ENCODE results near the gene SHROOM3. TPM values are rescaled to one million over a fixed set of nuclear protein-coding genes. Genes with fewer than 3 reads are reported as not detected.

SHROOM3 gene
- total RNA-seq, 2 donors from 2014 or later, result 142 to 160 TPM

GRCh38 chr4:76754439-76754838 is 319.4 kb downstream of the SHROOM3 start:
- Histone ChIP-seq H3K27ac (no peak overlapping the region), H3K9me3 (no peaks in the 10 kb centered on the region), H3K4me1 (no peaks in the 10 kb centered on the region), H3K27me3 (no peaks in the 10 kb centered on the region), H3K9ac (ENCODE audit: low read depth in 2 of 2, low read length in 2 of 2) (no peak overlapping the region), H3K36me3 (no peaks in the 10 kb centered on the region), H3K4me3 (no peak overlapping the region)
- TF ChIP-seq, protein P1, sequence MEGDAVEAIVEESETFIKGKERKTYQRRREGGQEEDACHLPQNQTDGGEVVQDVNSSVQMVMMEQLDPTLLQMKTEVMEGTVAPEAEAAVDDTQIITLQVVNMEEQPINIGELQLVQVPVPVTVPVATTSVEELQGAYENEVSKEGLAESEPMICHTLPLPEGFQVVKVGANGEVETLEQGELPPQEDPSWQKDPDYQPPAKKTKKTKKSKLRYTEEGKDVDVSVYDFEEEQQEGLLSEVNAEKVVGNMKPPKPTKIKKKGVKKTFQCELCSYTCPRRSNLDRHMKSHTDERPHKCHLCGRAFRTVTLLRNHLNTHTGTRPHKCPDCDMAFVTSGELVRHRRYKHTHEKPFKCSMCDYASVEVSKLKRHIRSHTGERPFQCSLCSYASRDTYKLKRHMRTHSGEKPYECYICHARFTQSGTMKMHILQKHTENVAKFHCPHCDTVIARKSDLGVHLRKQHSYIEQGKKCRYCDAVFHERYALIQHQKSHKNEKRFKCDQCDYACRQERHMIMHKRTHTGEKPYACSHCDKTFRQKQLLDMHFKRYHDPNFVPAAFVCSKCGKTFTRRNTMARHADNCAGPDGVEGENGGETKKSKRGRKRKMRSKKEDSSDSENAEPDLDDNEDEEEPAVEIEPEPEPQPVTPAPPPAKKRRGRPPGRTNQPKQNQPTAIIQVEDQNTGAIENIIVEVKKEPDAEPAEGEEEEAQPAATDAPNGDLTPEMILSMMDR (IDR thresholded peaks at IDR 0.05), result no peak
- intact Hi-C loops (cut with DNase I), result no loop called here
- no peak for DNase-seq

GRCh38 chr4:76755756-76756155 is 320.7 kb downstream of the SHROOM3 start:
- Histone ChIP-seq H3K27me3 (no peaks in the 10 kb centered on the region), H3K4me3 (no peak overlapping the region), H3K27ac (no peak overlapping the region), H3K9me3 (no peaks in the 10 kb centered on the region), H3K4me1 (no peaks in the 10 kb centered on the region), H3K9ac (ENCODE audit: low read depth in 2 of 2, low read length in 2 of 2) (no peak overlapping the region), H3K36me3 (no peaks in the 10 kb centered on the region)
- TF ChIP-seq, protein P1 (IDR thresholded peaks at IDR 0.05), result no peak
- intact Hi-C loops (cut with DNase I), result no loop called here
- no peak for DNase-seq

- no peaks in the 10 kb centered on the region for H3K27me3 ChIP-seq
- H3K9me3 ChIP-seq, result no peaks in the 10 kb centered on the region
- H3K27ac ChIP-seq, result no peak overlapping the region
- H3K4me3 ChIP-seq, result no peak overlapping the region
- H3K9ac ChIP-seq (ENCODE audit: low read depth in 2 of 2, low read length in 2 of 2), result no peak overlapping the region
- no peaks in the 10 kb centered on the region for H3K4me1 ChIP-seq
- no peak for DNase-seq
- H3K36me3 ChIP-seq, result no peaks in the 10 kb centered on the region
- TF ChIP-seq, protein P1 (IDR thresholded peaks at IDR 0.05), result no peak
- intact Hi-C loops (cut with DNase I), result no loop called here
Observed at GRCh38 chr4:76756416-76756815, 321.4 kb downstream of the SHROOM3 start.

- H3K4me3 ChIP-seq, result no peak overlapping the region
- intact Hi-C loops (cut with DNase I), result no loop called here
- H3K9ac ChIP-seq (ENCODE audit: low read depth in 2 of 2, low read length in 2 of 2), result no peak overlapping the region
- H3K27ac ChIP-seq, result no peak overlapping the region
- H3K27me3 ChIP-seq, result no peaks in the 10 kb centered on the region
- peaks cover 3% of the 10 kb centered on the region for H3K36me3 ChIP-seq
- no peak for DNase-seq
- TF ChIP-seq, protein P1 (IDR thresholded peaks at IDR 0.05), result no peak
- no peaks in the 10 kb centered on the region for H3K9me3 ChIP-seq
- H3K4me1 ChIP-seq, result no peaks in the 10 kb centered on the region
Observed at GRCh38 chr4:76757418-76757939, 322.4 kb downstream of the SHROOM3 start.

DNA sequence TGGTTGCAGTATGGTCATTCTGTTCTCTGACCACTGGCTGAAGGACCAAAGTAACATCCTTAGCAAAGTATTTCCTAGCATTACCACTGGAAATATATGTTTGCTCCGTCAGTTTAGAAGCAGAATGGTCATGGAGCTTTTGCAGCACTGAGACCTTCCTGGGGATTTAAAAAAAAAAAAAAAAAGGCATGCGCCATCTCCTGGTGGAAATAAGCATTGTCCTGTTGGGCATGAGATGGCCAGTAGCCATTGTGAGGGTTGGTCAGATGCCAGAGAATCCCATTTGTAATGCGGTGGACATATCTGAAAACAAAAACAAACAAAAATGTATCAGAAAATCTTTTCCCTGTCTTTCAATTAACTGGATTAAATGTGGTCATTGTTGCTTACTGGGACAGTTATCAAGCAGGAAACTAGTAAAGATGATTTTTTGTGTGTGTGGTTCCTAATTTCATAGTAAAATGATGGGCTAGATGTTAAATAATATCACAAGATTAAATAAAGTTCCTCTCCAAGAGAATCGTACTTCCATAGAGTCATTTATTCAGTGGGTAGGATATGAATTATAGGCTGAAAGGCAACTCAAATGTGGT is 323.4 kb downstream of the SHROOM3 start:
- Histone ChIP-seq H3K36me3 (peaks cover 3% of the 10 kb centered on the region), H3K9ac (ENCODE audit: low read depth in 2 of 2, low read length in 2 of 2) (no peak overlapping the region)
- no peak for DNase-seq

More for the DNA sequence above, 323.4 kb downstream of the SHROOM3 start:
- TF ChIP-seq, protein P1 (IDR thresholded peaks at IDR 0.05), result peak; percentile 69
- Histone ChIP-seq H3K27me3 (no peaks in the 10 kb centered on the region), H3K9me3 (no peaks in the 10 kb centered on the region), H3K4me3 (no peak overlapping the region), H3K27ac (no peak overlapping the region), H3K4me1 (no peaks in the 10 kb centered on the region)
- intact Hi-C loops (cut with DNase I), result no loop called here

Measured in colonic mucosa (tissue), 4 donors.